NCI-H1417 treated with DMSO at 0.1 percent for 48 hours (cell line): Measurements from ENCODE around the gene NOL4L.
A peak's percentile ranks its signal among the peaks of the same experiment; 100 is the strongest.
"Not testable (repeated sequence)": the region's sequence is repeated elsewhere in the genome, so short reads cannot be mapped to it uniquely, and the experiment has no call there.

Source experiments
- DNase-seq: peaks from one replicate; lab custom pipeline; 2025; lab: John Stamatoyannopoulos, UW

The NOL4L gene

DNA sequence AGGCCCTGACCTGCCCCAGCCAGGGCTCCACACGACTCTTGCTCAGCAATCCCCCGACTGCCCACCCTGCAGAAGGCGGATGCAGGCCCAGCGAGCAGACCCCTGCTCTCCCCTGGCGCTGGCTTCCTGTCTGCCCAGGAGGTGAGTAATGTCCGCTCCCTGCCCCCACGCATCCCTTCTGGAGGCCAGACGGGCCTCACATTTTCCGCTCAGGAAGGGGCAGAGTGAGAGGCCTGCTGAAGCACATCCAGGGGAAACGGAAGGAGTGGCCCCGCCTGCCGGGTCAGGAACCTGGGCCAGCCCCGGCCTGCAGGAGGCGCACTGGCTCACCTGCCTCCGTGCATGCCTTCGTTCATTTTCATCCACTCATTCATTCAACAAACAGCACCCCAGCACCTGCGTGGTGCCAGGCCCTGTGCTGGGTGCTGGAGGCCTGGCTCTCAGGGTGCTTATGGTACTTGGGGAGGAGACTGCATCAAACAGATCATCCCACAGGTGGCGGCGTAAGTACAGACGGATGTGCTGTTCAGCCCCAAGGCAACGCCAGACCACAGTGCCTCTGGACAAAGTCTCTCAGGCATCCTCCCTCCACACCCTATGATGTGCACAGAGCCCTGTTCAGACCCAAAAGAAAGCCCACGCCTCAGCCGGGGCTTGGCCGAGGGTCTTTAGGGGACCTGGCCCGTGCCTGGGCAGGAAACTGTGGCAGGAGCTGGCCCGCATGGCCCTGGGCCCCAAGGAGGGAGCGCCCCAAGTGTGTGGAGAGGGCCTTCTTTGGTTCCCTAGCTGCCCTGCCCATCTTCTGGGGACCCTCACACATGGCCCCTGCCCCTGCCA lies 114.9 kb downstream of the NOL4L start:
- no peak for DNase-seq

DNA sequence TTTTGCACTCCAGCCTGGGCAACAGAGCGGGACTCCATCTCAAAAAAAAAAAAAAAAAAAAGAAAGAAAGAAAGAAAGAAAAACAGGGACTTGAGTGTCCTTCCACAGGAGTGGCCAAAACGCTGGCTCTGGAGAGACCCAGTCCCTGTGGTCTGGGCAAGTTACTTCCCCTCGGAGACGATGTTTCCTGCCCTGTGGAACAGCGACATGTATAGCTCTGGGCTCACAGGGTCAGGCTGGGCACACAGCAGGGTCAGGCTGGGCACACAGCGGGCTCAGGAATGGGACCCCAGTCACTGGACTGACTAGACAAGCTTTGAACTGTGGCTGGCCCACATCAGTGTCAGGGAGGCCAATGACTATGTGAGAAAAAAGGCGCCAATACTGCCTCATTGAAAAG lies 116.3 kb downstream of the NOL4L start:
- DNase-seq = no peak

DNA sequence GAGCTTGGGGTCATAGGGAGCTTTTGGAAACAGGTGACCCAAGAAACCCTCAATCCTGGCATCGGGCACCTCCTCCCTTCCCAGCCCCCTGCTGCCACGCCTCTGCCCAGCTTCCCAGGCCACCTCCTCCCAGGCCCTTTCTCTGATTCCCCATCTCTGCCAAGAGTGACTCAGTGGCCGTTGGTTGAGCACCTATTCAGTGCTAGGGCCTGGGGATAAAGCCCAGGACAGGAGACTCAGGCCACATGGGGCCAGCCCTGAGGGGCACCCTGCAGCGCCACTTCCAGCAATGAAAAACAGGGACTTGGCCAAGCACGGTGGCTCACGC lies 116.9 kb downstream of the NOL4L start:
- no peak for DNase-seq

DNA sequence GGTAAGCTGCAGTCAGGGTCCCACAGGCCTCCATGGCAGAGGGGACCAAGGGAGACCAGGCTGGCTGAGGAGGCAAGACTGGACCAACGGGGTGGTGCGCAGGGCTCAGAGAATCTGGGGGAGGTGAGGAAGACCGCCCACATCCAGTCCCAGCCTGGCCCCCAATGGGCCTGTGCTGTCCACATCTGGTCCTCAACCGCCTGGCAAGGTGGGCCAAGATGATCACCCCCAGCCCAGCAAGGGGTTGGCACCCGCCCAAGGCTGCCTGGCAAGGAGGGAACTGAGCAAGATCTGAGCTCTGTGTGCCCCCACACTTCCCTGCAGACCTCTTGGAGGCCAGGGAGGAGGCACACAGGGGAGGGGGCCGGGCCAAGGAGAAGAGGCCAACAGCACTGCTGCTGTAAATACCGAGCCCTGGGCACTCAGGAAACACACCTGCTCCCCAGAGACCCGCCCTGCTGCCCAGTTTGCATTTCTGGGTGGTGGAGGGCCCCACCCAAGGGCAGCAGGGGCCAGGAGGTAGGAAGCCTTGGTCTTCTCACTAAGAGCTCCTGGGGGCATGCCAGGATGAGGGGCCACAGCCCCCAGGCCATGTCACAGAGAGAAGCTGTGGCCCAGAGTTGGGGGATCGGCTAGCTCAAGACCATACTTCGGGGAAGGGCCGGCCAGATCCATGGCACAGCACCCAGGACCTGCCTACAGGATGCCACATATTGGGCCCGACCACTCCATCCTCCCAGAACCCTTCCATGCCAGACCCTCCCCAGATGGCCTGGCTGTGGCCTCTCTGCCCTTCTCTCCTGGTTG lies 117.4 kb downstream of the NOL4L start:
- DNase-seq = no peak

DNA sequence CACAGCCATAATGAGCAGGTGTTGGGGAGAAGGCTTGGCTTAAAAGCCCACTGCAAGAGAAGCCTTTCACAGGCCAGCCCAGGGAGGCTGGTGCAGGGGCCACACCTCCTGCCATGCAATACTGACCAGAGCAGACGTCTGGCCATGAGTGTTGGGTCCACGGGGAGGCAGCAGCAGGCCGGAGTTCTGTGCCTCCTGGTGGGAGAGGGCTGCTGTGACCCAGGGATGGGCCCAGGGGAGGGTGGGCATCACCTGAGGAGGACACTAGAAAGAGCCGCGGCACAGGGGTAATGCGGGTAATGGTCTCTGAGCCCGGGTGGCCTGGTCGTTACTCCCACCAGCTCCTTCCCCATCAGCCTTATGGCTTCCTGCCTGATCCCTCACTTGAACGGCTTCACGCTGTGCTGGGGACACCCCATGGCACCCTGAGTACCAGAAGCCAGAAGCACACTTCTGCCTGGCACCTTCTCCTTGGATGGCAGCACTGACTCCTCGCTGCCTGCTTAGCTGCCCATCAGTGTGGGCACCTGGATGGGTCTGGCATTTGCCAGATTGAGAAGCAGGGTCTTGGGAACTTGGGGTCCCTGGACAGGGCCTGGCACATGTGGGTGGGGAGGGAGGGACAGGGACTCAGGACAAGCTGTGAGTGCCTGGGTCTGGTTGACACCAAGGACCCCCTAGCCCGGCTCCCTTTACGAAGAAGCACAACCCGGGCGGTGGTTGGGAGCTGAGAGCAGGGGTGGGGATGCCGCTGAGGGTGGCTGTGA lies 118.2 kb downstream of the NOL4L start:
- no peak for DNase-seq

DNA sequence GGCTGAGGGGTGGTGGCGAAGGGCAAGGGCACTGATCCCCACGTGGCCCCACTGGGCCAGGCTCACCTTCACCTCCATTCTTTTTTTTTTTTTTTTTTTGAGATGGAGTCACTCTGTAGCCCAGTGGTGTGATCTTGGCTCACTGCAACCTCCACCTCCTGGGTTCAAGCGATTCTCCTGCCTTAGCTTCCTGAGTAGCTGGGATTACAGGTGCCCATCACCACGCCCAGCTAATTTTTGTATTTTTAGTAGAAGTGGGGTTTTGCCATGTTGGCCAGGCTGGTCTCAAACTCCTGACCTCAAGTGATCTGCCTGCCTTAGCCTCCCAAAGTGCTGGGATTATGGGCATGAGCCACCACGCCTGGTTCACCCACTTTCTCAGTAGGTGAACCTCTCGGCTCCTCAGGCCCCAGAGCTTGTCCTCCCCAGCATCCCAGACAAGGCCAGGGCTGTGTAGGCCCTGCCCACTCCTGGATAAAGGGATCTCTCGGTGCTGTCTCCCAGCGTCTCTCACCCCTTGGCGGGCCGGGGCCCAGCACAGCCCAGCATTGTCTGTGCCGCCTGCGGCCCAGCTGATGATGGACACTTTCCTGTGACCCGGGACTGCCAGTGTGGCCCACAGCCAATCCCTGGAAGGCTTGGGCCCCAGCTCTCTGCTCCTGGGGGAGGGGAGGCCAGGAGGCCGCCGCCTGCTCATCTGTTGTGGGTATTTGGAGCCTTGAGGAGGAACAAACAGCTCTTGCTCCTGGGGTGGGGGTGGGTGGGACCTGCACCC lies 119.0 kb downstream of the NOL4L start:
- DNase-seq = not testable (repeated sequence)

DNA sequence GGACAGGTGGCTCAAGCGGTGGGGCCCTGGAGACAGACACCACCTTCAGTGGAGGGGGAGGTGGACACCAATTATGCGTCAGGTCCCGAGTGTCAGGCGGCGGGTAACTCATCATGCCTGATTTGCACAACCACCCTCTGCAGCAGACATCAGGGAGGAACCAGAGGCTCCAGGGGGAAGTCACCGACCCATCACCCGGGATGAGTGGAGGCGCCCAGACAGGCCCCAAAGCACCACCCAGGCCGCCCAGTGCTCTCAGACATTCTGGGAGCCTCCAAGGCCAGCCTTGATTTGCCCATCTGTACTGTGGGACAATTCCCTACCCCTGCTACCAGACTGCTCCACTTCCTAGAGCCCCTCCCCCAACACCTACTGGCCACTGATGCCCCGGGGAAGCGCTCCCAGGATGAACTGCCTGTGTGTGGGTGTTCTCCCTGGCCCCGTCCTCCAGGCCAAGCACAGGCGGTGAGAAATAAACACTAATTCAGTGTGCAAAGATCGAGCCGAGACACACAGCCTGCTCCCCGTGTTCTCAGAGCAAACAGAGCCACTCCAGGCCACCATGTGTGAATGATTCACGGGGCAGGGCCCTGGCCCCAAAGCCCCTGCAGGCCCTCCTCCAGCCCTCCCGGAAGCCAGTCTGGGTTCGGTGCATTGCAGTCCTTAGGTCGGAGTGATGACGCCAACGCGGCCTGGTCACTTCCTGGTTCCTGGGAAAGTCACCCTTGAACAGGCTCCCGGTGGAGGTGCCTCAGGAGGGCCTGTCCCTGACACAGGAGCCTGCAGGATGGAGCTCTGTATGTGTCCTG lies 119.8 kb downstream of the NOL4L start:
- no peak for DNase-seq

DNA sequence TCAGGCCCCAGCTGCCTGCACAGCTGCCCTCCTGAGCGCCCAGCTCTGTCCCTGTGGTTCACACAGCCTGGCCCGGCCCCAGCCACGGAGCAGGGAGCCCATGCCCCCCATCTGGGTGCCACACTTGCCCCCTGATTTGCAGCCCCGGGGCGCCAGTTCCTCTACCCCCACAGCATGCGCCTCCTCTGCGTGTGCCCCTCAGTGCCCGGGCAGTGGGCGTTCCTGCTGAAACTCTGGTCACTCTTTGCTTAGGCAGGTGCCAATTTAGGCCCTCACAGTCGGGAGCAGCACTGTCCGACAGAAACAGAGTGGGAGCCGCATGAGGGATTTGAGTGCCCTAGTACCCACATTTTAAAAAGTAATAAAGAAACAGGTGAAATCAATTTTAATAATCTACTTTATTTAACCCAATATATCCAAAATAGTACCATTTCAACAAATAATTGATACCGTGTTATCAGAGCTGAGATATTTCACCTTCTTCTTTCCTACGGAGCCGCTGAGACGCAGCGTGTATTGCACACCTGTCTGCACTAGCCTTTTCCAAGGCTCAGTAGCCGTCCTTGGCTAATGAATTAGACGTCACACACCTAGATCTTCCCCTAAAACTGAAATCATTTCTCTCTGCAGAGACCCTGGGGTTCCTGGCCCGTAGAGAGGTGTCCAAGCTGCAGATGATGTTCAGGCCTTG lies 120.6 kb downstream of the NOL4L start:
- DNase-seq = no peak

DNA sequence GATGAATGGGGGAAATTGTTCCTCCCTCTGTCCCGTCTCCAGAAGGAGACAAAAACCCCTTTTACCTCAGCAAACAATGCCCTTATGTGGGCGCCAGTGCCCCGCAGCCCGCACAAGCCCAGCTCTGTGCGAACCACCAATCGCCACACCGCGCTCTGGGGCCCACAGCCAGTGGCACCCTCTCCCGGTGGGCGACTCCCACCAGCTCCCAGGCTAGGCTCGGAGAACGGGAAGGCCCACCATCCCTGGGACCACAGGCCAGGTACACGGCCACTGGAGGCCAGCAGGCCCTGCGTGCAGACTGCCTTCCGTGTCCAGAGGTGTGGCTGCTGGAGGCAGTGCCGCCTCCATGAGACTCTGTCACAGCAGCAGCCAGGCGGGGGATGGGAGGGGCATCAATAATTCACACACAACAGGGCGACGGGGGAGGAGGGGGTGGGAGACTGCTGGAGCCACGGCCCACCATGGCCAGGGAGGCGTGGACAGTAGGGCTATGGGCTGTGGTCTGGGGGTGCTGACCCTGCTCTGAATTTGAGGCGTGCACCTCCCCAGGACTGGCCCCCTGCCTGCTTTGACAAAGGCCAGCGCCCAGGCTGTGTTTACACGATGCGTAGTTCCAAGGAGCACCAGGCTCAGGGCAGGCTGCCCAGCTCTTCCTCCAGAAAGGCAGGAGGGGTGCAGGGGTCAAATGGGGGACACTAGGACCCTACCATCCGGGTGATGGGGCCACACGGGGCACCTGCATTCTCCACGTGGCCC lies 121.3 kb downstream of the NOL4L start:
- no peak for DNase-seq

DNA sequence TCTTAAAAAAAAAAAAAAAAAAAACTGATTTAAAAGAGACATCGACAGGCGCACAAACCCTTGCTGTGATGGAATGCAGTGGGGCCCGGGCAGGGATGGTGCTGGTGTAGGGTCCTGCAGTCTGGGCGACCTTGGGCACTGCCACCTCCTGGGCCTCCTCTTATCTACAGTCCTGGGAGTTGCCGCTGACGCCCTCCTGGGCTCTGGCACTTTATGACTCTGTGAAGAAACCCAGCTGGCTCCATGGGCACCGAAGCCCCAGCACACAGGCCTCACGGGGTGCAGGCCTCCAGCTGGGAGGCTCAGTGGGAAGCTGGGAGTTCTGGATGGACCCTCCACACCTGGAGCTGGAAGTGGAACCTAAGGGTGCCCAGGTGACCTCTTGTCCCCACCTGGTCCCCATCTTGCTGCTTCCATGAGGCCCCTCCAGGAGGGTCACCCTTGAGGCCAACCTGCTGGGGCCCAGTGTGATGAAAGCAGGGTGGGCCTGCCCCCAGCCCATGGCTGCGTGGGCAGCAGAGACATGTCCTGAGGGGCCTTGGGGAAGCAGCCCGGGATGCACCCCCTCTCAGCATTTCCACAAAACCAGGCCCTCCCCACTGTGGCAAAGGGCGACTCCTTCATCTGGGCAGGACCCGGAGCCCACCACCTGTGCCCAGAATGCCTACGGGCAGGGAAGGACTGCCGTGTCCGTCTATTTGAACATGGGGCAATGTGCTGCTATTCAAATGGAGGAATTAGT lies 122.1 kb downstream of the NOL4L start:
- DNase-seq = no peak

DNA sequence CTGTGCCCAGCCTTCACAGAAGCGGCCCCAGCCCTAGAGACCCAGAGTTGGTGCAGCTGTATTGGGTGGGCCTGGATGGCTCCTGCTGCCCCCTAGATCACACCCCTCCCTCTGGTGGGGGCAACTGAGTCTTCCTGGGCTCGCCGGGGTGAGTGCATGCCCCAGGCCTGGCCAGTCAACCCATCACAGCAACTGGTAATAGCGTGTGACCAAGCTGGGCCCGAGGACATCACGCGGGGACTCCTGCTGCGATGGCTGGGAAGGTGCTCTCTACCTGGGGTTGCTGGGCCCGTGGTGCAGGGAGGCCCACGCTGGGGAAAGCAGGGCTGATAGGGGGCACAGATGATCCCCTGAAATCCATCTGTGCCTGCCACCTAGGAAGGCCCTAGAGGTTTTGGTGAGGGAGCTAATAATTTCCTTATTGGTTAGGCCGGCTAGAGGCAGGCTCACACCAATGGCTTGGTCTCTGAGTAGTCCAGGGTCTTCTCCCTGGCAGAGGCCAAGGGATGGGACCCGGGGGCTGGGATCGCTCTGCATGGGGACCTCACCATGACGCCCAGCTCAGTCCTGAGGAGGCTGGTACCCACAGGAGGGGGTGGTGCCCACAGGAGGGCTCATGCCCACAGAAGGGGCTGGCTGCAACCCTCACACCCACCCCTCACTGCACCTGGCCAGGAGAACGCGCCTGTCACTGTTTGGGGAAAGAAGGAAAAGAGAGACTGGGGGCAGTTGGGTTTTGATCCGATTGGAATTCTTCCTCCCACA lies 123.1 kb downstream of the NOL4L start:
- DNase-seq = no peak

DNA sequence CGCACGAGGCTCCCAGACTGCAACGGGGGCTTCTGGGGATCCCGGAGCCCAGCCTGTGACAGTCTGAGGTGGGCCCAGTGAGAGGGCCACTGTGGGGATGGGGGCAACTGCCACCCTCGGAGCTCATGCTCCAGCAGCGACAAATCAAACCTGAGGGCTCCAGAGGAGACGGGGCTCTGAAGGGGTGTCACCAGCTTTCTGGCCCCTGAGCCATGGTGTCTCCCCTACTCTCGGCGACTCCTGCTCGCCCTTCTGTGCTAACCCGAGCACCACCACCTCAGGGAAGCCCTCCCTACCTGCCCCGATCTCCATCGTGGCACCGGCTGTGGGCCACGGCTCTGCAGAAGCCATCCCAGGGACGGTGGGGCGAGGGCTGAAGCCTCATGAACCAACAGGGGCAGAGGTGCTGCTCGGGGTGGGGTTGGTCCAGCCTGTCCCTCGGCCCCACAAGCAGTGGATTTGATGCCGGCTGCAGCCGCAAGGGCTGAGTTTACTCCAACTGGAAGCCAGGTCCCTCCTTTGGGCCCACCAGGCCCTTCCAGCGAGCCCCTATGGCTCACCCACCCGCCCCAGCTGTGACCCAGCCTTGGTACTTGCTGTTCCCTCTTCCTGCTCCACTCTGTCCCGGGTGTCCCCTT lies 124.3 kb downstream of the NOL4L start:
- DNase-seq = no peak

DNA sequence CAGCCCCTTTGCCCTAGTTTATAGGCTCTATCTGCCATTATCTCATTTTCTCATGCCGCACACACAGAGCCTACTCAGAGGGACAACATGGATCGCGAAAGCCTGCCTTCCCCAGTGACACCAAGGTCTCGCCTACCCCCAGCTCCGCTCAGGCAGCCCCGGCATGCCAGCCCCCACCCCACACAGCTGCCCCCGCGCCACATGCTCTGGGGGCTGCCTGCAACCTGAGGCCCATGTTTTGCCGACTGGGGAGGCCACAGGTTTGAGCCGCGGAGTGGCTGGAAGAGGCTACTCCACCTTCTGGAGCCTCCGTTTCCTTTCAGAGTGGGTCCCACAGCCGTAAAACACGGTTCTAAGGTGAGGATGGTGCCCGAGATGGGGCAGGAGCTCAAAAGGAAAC lies 124.9 kb downstream of the NOL4L start:
- DNase-seq = no peak

DNA sequence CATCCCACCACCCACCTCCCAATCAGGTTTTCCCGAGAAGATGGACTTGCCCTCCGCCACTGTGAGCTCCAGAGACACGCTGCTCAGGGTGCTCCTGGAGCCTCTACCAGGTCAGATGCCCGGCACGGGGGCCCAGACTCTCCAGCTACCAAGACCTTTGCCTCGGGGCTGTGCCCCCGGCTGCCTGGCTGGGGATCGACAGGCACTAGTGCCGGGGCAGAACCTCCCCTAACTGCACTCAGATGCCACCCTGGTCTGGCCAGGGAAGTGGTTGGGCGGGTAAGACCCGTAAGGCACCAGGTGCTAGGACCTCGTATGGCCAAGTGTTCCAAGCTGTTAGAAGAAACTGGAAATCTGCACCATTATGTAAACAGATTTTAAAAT lies 126.3 kb downstream of the NOL4L start:
- no peak for DNase-seq

DNA sequence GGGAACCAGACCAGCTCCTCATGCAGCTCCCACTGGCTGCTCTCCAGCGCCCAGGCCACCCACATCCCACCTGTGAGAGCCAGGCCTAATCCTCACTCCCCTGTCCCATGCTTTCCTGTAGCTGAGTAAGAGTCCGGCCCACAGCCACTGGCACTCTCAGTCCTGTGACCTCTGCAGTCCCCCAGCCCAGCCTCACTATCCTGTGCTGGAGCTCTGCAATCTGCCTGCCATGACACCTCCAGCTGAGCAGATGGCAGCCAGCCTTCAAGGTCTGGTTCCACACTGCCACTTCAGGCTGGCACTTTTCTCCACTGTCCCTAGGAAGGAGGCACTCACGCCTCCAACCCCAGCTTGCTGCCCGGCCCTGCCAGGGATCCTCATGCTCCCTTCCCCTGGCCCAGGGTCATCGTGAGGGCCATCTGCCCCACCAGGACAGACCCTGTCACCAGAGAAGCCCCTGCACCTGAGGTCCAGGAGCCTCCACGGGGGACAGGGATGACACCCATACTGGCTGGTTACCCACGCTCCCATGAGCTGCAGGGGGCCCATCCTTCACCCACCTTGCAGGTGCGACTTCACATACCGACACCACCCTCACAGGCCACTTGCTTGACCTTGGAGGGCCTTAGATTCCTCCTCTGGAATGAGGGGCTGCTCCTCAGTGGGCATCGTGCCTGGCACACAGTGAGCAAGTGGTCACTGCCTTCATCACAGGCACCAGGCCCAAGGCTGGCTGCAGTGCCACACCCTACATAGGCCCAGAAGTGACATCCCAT lies 126.9 kb downstream of the NOL4L start:
- DNase-seq = no peak

DNA sequence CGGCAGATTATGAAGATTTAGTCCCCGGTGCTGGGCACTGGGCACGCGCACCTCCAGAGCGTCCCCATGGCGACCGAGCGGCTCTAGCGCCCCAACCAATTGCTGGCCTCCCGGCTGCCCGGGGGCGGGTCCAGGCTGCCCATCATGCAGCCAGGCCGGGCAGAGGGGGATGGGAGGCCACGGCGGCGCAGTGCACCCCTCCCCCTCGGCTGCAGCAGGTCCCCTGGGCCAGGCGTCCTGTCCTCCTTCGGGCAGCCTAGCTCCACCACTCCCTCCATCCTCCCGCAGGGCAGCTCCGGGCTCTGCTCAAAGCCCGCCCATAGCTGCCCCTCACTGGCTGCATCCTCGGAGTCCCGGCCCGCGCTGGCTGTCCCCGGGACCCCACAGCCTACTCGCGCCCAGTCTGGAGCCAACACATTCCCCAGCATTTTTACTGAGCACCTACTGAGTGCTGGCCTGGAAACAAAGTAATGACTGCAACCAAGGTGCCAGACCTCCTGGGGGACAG lies 127.6 kb downstream of the NOL4L start:
- DNase-seq = peak; percentile 41
